Keratinocyte (primary cell): ENCODE measurements around the gene PKP4. TPM values are rescaled to one million over a fixed set of nuclear protein-coding genes. Genes with fewer than 3 reads are reported as not detected.

Experiments used
- DNase-seq: peaks from one replicate; pipeline ENCODE4 v3.0.0-alpha.2; 2011; ENCODE audit warnings: low read depth, missing footprints, low spot score
- FAIRE-seq: peaks from 2 replicates; lab custom pipeline; 2011; peaks lifted over from hg19 to GRCh38; lab: Jason Lieb, UNC
- H2AFZ ChIP-seq: 2 replicates; pipeline ENCODE4 v1.6.0; 2012; ENCODE audit warnings: low read length, control low read depth, inconsistent platforms; ENCODE audit not compliant: control insufficient read depth
- H3K27ac ChIP-seq: 2 replicates; pipeline ENCODE4 v1.5.1; 2011; ENCODE audit warnings: low read length; ENCODE audit not compliant: control insufficient read depth, insufficient read depth
- H3K27me3 ChIP-seq: 3 replicates; pipeline ENCODE4 v1.6.0; 2011; ENCODE audit warnings: low read length; ENCODE audit not compliant: control insufficient read depth, insufficient read depth; ENCODE audit errors: extremely low read depth
- H3K36me3 ChIP-seq, 2 experiments: 2 replicates in 1 of 2; 3 replicates in 1 of 2; pipeline ENCODE4 v1.5.1; 2011; ENCODE audit warnings: low read length in 2 of 2, mild to moderate bottlenecking in 1 of 2; ENCODE audit not compliant: control insufficient read depth in 2 of 2, insufficient read depth in 2 of 2; ENCODE audit errors: extremely low read depth in 1 of 2
- H3K4me1 ChIP-seq: 3 replicates; pipeline ENCODE4 v1.5.1; 2011; ENCODE audit warnings: low read length; ENCODE audit not compliant: control insufficient read depth, insufficient read depth; ENCODE audit errors: extremely low read depth
- H3K4me2 ChIP-seq: 3 replicates; pipeline ENCODE4 v1.6.0; 2011; ENCODE audit warnings: low read depth, low read length; ENCODE audit not compliant: control insufficient read depth, insufficient read depth; ENCODE audit errors: extremely low read depth
- H3K4me3 ChIP-seq, 3 experiments: fragments of 200-600 bp in 1 of 3; sonication (generic) in 1 of 3; 2 replicates in 2 of 3; 3 replicates in 1 of 3; pipeline ENCODE4 v1.5.1; 2011 to 2016; ENCODE audit warnings: low read length in 3 of 3, mild to moderate bottlenecking in 3 of 3, control low read depth in 2 of 3, inconsistent platforms in 1 of 3, low read depth in 1 of 3, mixed read lengths in 1 of 3, mixed run types in 1 of 3, moderate library complexity in 1 of 3; ENCODE audit not compliant: control insufficient read depth in 2 of 3, insufficient read depth in 2 of 3; ENCODE audit errors: extremely low read depth in 1 of 3
- H3K79me2 ChIP-seq: 2 replicates; pipeline ENCODE4 v1.6.0; 2012; ENCODE audit warnings: low read length; ENCODE audit not compliant: control insufficient read depth, insufficient read depth
- H3K9ac ChIP-seq: 3 replicates; pipeline ENCODE4 v1.6.0; 2011; ENCODE audit warnings: low read length; ENCODE audit not compliant: control insufficient read depth, insufficient read depth; ENCODE audit errors: extremely low read depth
- H3K9me1 ChIP-seq: 3 replicates; pipeline ENCODE4 v1.6.0; 2011; ENCODE audit warnings: low read length; ENCODE audit not compliant: control insufficient read depth, insufficient read depth; ENCODE audit errors: extremely low read depth
- H3K9me3 ChIP-seq: 2 replicates; pipeline ENCODE4 v1.5.1; 2012; ENCODE audit warnings: low read depth, low read length; ENCODE audit not compliant: control insufficient read depth
- H4K20me1 ChIP-seq: 3 replicates; pipeline ENCODE4 v1.6.0; 2011; ENCODE audit warnings: low read length; ENCODE audit not compliant: control insufficient read depth, insufficient read depth; ENCODE audit errors: extremely low read depth
- EZH2 ChIP-seq: IDR thresholded peaks from one replicate; pipeline ENCODE4 v1.6.1; 2012; ENCODE audit warnings: inconsistent platforms, mild to moderate bottlenecking, low read length, moderate library complexity
- dilution Hi-C: fragments of 300-500 bp; cut with MboI; formaldehyde crosslinking; loops from one replicate; pipeline ENCODE4 v1.7.0; 2020; ENCODE audit warnings: low sequenced_read_pairs; ENCODE audit not compliant: extremely low pct_ligation_motif_present
- polyA plus RNA-seq, 5 experiments: library from polyadenylated mRNA; depleted of rRNA in 3 of 5; stranded (reverse) in 3 of 5; stranded (forward) in 1 of 5; unstranded in 1 of 5; fragments of >200 nt; gene quantifications; 1 replicate in 1 of 5; 2 replicates in 3 of 5; 3 replicates in 1 of 5; pipeline versions ENCODE4 v1.2.1 to v1.2.3, GENCODE V29; 2011 to 2012; ENCODE audit warnings: missing spikeins in 2 of 5, low read depth in 1 of 5, low replicate concordance in 1 of 5
- TF ChIP-seq, protein P1 (sequence below), 3 experiments: IDR thresholded peaks in 1 of 3; conservative IDR thresholded peaks in 1 of 3; optimal IDR thresholded peaks in 1 of 3; 2 replicates in 2 of 3; 3 replicates in 1 of 3; pipeline versions ENCODE3 to v1.5.1; 2011; ENCODE audit warnings: low read length in 3 of 3, mild to moderate bottlenecking in 3 of 3, moderate library complexity in 2 of 3, control low read depth in 1 of 3, inconsistent platforms in 1 of 3; ENCODE audit not compliant: insufficient read depth in 2 of 3; ENCODE audit errors: extremely low read depth in 1 of 3

The PKP4 gene
- polyA plus RNA-seq, 1 donor (not counting 4 experiments of a cell fraction or from before 2014, with no cell fraction given): 43.8 TPM

DNA sequence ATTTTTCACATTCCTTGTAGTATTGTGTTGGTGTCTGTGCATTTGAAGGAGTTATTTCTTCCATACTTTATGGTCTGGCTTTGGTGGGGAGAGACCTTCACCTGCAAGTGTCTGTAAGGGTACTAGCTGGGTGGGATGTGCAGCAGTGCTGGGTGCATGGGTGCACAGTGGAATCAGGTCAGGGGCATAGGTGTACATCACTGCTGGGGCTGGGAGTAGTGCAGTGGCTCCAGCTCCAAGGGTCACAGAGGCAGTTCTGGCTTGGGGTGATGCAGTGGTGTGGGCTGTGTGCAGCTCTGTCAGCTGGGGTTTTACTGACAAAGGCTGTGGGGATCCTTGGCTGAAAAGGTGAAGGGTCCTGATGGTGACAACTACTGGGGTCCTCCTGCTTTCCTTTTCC, 45.0 kb upstream of the PKP4 start:
- no peak overlapping the region for H3K9ac ChIP-seq
- FAIRE-seq: no peak
- H3K79me2 ChIP-seq: no peaks in the 10 kb centered on the region
- no peaks in the 10 kb centered on the region for H3K36me3 ChIP-seq
- no peaks in the 10 kb centered on the region for H3K27me3 ChIP-seq
- H3K4me2 ChIP-seq: no peak overlapping the region
- H3K4me1 ChIP-seq: no peaks in the 10 kb centered on the region
- H3K9me1 ChIP-seq: no peaks in the 10 kb centered on the region
- DNase-seq: no peak
- no peak overlapping the region for H3K27ac ChIP-seq
- H2AFZ ChIP-seq: no peak overlapping the region
- no peak overlapping the region for H3K4me3 ChIP-seq
- no peaks in the 10 kb centered on the region for H4K20me1 ChIP-seq
- dilution Hi-C loops: no loop called here
- H3K9me3 ChIP-seq: no peaks in the 10 kb centered on the region
- no peak for TF ChIP-seq EZH2
- TF ChIP-seq, protein P1, sequence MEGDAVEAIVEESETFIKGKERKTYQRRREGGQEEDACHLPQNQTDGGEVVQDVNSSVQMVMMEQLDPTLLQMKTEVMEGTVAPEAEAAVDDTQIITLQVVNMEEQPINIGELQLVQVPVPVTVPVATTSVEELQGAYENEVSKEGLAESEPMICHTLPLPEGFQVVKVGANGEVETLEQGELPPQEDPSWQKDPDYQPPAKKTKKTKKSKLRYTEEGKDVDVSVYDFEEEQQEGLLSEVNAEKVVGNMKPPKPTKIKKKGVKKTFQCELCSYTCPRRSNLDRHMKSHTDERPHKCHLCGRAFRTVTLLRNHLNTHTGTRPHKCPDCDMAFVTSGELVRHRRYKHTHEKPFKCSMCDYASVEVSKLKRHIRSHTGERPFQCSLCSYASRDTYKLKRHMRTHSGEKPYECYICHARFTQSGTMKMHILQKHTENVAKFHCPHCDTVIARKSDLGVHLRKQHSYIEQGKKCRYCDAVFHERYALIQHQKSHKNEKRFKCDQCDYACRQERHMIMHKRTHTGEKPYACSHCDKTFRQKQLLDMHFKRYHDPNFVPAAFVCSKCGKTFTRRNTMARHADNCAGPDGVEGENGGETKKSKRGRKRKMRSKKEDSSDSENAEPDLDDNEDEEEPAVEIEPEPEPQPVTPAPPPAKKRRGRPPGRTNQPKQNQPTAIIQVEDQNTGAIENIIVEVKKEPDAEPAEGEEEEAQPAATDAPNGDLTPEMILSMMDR (optimal IDR thresholded peaks at IDR 0.05 in 1 of 3, IDR thresholded peaks at IDR 0.05 in 1 of 3, conservative IDR thresholded peaks at IDR 0.05 in 1 of 3; ENCODE audit: extremely low read depth in 1 of 3, insufficient read depth in 2 of 3, low read length in 3 of 3): no peak

DNA sequence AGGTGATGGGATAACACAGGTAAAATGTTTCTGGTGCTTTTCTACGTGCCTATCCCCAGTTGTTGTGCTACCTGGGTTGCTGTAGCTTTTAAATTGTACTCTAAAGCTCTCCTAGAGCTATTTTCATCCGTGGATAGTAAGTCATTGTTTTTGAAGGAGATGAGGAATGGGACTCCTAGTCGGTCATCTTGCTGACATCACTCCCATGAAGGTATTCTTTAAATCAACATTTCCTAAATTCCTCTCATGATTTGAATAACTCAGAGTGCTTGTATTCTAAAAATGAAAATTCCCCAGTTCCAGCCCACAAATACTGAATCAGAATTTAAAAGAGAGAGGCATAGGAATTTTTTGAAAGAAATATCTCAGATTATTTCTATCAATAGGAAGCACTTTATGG, 44.5 kb upstream of the PKP4 start:
- Histone ChIP-seq H3K79me2 (no peaks in the 10 kb centered on the region), H3K4me3 (no peak overlapping the region), H4K20me1 (no peaks in the 10 kb centered on the region), H3K27ac (no peak overlapping the region), H3K4me1 (no peaks in the 10 kb centered on the region), H3K4me2 (no peak overlapping the region), H3K27me3 (no peaks in the 10 kb centered on the region), H3K9me3 (no peaks in the 10 kb centered on the region), H3K9ac (no peak overlapping the region), H3K36me3 (no peaks in the 10 kb centered on the region), H3K9me1 (no peaks in the 10 kb centered on the region), H2AFZ (no peak overlapping the region)
- dilution Hi-C loops: no loop called here
- FAIRE-seq (no peak), DNase-seq (no peak)
- TF ChIP-seq, protein P1 (optimal IDR thresholded peaks at IDR 0.05 in 1 of 3, IDR thresholded peaks at IDR 0.05 in 1 of 3, conservative IDR thresholded peaks at IDR 0.05 in 1 of 3; ENCODE audit: extremely low read depth in 1 of 3, insufficient read depth in 2 of 3, low read length in 3 of 3): no peak
- no peak for TF ChIP-seq EZH2
